ENCODE measurements around the gene TENM4.
A peak's percentile ranks its signal among the peaks of the same experiment; 100 is the strongest.

Gene TENM4

DNA sequence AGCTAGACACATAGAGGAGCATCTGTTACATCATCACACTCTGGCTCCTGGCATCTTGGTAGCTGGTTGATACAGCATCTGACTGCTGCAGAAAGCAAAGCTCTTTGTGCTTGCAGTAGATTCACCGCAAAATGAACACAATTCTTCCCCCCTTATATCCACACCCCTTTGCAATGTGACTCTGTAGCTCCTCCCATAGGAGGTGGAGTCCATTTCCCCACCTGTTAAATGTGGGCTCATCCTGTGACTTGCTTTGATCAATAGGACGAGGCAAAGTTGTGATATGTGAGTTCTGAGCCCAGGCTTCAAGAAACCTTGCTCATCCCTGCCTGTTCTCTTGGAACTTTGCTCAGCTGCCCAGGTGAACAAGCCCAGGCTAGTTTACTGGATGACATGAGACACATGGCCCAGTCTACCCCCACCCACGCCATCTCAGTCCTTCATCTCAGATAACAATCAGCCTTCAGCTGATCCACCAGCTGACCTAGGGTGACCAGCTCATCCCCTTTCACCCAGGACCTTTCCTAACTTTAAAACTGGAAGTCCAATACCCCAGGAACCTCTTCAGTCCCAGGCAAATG is 272.2 kb downstream of the TENM4 start:
- no peak for DNase-seq (ENCODE audit: extremely low read depth, low read depth)
- TF ChIP-seq CTCF (IDR thresholded peaks at IDR 0.05; ENCODE audit: low read depth, low read length) = no peak

GRCh38 chr11:79167510-79168188 is 273.2 kb downstream of the TENM4 start:
- TF ChIP-seq CTCF (IDR thresholded peaks at IDR 0.05; ENCODE audit: low read depth, low read length) = no peak
- DNase-seq (ENCODE audit: extremely low read depth, low read depth) = no peak

DNA sequence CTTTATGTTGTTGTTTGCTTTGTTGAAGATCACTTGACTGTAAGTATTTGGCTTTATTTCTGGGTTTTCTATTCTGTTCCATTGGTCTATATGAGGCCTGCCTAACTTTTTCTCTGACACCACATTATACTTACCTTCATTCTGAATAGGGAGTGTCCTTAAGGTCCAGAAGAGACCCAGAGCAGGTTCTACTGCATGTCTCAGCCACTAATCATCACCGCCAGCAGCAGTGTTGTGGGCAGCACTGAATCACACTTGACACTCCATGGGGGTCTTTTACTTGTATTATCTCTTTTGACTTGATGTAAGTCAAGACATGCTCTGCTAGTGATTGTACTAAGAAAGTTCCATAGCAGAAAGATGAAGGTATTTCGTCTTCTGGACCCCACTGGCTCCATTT is 274.9 kb downstream of the TENM4 start:
- DNase-seq (ENCODE audit: extremely low read depth, low read depth) = no peak
- no peak for TF ChIP-seq CTCF (IDR thresholded peaks at IDR 0.05; ENCODE audit: low read depth, low read length)

DNA sequence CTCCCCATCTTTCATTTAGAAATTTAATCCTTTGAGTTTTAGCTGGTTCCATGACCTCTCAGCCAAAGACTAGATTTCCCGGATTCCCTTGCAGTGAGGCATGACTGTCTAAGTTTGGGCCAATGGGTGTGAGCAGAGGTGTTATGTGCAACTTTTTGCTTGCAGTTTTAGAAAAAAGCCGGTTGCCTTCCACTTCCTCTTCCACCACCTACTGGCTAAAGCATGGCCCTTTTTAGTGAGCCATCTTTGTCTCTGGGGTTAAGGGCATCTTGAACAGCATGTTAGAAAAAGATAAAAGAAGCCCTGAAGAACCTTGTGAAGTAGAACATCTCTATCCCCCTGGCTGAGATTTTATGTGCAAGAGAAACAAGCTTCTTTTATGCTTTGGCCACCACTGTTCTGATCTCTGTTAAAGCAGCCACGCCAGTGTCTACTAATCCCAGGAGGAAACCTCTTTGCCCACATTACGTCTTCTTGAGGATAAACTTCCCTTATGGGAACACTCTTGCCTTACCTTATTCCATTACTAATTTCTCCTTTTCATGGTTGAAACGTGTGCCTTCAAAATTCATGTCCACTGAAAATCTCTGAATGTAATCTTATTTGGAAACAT is 279.9 kb downstream of the TENM4 start:
- no peak for DNase-seq (ENCODE audit: extremely low read depth, low read depth)

GRCh38 chr11:79159657-79160450 is 281.0 kb downstream of the TENM4 start:
- DNase-seq (ENCODE audit: extremely low read depth, low read depth) = no peak

More for the DNA sequence above, 279.9 kb downstream of the TENM4 start:
- peak; percentile 46 for TF ChIP-seq CTCF (IDR thresholded peaks at IDR 0.05; ENCODE audit: low read depth, low read length)

DNA sequence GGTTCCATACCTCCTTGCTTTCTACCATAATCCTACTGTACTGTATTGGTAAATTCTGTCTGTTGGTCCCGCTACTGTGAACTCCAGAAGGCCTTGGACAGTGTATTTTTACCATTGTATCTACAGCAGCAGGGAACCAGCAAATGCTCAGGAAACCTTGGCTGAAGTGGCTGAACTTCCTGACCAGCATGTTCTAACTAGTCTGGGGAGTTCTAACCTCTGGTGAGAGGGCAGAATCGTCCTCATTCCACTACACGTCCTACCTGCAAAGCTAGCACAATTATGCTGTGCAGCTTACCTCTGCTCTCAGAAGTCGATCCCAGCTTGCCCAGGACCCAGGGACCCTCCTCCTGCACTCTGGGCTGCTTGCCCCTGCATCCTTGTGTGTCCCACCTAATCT is 283.1 kb downstream of the TENM4 start:
- DNase-seq (ENCODE audit: extremely low read depth, low read depth) = no peak
- no peak for TF ChIP-seq CTCF (IDR thresholded peaks at IDR 0.05; ENCODE audit: low read depth, low read length)

More at GRCh38 chr11:79159657-79160450, 281.0 kb downstream of the TENM4 start:
- peak; percentile 13 for TF ChIP-seq CTCF (IDR thresholded peaks at IDR 0.05; ENCODE audit: low read depth, low read length)

All from AG09319 (cell line).